ENCODE measurements around the gene KLK4. TPM values are rescaled to one million over a fixed set of nuclear protein-coding genes. Genes with fewer than 3 reads are reported as not detected.

KLK4 gene
- total RNA-seq, 6 experiments from 2014 or later = not detected

DNA sequence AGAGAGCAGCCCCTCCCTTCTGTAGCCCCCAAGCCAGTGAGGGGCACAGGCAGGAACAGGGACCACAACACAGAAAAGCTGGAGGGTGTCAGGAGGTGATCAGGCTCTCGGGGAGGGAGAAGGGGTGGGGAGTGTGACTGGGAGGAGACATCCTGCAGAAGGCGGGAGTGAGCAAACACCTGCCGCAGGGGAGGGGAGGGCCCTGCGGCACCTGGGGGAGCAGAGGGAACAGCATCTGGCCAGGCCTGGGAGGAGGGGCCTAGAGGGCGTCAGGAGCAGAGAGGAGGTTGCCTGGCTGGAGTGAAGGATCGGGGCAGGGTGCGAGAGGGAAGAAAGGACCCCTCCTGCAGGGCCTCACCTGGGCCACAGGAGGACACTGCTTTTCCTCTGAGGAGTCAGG is 52.3 kb downstream of the KLK4 start:
- Mint-ChIP-seq H3K36me3 (ENCODE audit: low read depth) (no peaks in the 10 kb centered on the region; the same call in 1 of the 2 replicates), H3K9me3 (peaks cover 14% of the 10 kb centered on the region; the same call in 1 of the 2 replicates), H3K4me3 (no peak overlapping the region), H3K27me3 (ENCODE audit: insufficient read depth) (peaks cover 8% of the 10 kb centered on the region), H3K4me1 (ENCODE audit: low read depth) (no peaks in the 10 kb centered on the region), H3K27ac (no peak overlapping the region)
- no peak for DNase-seq
- TF ChIP-seq, protein P1, sequence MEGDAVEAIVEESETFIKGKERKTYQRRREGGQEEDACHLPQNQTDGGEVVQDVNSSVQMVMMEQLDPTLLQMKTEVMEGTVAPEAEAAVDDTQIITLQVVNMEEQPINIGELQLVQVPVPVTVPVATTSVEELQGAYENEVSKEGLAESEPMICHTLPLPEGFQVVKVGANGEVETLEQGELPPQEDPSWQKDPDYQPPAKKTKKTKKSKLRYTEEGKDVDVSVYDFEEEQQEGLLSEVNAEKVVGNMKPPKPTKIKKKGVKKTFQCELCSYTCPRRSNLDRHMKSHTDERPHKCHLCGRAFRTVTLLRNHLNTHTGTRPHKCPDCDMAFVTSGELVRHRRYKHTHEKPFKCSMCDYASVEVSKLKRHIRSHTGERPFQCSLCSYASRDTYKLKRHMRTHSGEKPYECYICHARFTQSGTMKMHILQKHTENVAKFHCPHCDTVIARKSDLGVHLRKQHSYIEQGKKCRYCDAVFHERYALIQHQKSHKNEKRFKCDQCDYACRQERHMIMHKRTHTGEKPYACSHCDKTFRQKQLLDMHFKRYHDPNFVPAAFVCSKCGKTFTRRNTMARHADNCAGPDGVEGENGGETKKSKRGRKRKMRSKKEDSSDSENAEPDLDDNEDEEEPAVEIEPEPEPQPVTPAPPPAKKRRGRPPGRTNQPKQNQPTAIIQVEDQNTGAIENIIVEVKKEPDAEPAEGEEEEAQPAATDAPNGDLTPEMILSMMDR (IDR thresholded peaks at IDR 0.05) = no peak

DNA sequence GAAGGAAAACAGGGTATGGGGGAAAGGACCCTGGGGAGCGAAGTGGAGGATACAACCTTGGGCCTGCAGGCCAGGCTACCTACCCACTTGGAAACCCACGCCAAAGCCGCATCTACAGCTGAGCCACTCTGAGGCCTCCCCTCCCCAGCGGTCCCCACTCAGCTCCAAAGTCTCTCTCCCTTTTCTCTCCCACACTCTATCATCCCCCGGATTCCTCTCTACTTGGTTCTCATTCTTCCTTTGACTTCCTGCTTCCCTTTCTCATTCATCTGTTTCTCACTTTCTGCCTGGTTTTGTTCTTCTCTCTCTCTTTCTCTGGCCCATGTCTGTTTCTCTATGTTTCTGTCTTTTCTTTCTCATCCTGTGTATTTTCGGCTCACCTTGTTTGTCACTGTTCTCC is 53.8 kb downstream of the KLK4 start:
- no peaks in the 10 kb centered on the region; the same call in 1 of the 2 replicates for H3K36me3 Mint-ChIP-seq (ENCODE audit: low read depth)
- H3K4me1 Mint-ChIP-seq (ENCODE audit: low read depth) = no peaks in the 10 kb centered on the region
- DNase-seq = no peak
- no peak overlapping the region for H3K4me3 Mint-ChIP-seq
- H3K27ac Mint-ChIP-seq = no peak overlapping the region
- peaks cover 18% of the 10 kb centered on the region; the same call in 1 of the 2 replicates for H3K9me3 Mint-ChIP-seq
- TF ChIP-seq, protein P1 (IDR thresholded peaks at IDR 0.05) = no peak
- peaks cover 10% of the 10 kb centered on the region for H3K27me3 Mint-ChIP-seq (ENCODE audit: insufficient read depth)

Other genes with a start within 250 kb of the KLK4 start
- 10 to 100 TPM in 4 of 6 experiments, 1 to 10 TPM in 2; 5.4 to 16.7 (median 14.7) TPM for gene SHANK1, start 191.6 kb downstream of the KLK4 start, total RNA-seq (2021; fragmentation: NEBNext Ultra II Directional; extraction: Animal tissue kit (Norgen Biotek cat#: 25700))
- gene CLEC11A, start 188.0 kb downstream of the KLK4 start, total RNA-seq (2021; fragmentation: NEBNext Ultra II Directional; extraction: Animal tissue kit (Norgen Biotek cat#: 25700)) = 100 to 1,000 TPM; 140 to 182 (median 164) TPM
- gene GPR32, start 140.9 kb downstream of the KLK4 start, total RNA-seq (2021; fragmentation: NEBNext Ultra II Directional; extraction: Animal tissue kit (Norgen Biotek cat#: 25700)) = not detected
- gene ACP4, start 121.0 kb downstream of the KLK4 start, total RNA-seq (2021; fragmentation: NEBNext Ultra II Directional; extraction: Animal tissue kit (Norgen Biotek cat#: 25700)) = not detected
- not detected for gene KLK1, start 87.6 kb downstream of the KLK4 start, total RNA-seq (2021; fragmentation: NEBNext Ultra II Directional; extraction: Animal tissue kit (Norgen Biotek cat#: 25700))
- not detected for gene KLK15, start 77.8 kb downstream of the KLK4 start, total RNA-seq (2021; fragmentation: NEBNext Ultra II Directional; extraction: Animal tissue kit (Norgen Biotek cat#: 25700))
- not detected for gene KLK3, start 56.5 kb downstream of the KLK4 start, total RNA-seq (2021; fragmentation: NEBNext Ultra II Directional; extraction: Animal tissue kit (Norgen Biotek cat#: 25700))
- not detected for gene KLK2, start 38.0 kb downstream of the KLK4 start, total RNA-seq (2021; fragmentation: NEBNext Ultra II Directional; extraction: Animal tissue kit (Norgen Biotek cat#: 25700))
- not detected for gene KLK5, start 41.6 kb upstream of the KLK4 start, total RNA-seq (2021; fragmentation: NEBNext Ultra II Directional; extraction: Animal tissue kit (Norgen Biotek cat#: 25700))
- gene KLK6, start 58.2 kb upstream of the KLK4 start, total RNA-seq (2021; fragmentation: NEBNext Ultra II Directional; extraction: Animal tissue kit (Norgen Biotek cat#: 25700)) = not detected
- gene KLK7, start 72.5 kb upstream of the KLK4 start, total RNA-seq (2021; fragmentation: NEBNext Ultra II Directional; extraction: Animal tissue kit (Norgen Biotek cat#: 25700)) = not detected
- not detected for gene KLK8, start 90.2 kb upstream of the KLK4 start, total RNA-seq (2021; fragmentation: NEBNext Ultra II Directional; extraction: Animal tissue kit (Norgen Biotek cat#: 25700))
- not detected for gene KLK10, start 108.3 kb upstream of the KLK4 start, total RNA-seq (2021; fragmentation: NEBNext Ultra II Directional; extraction: Animal tissue kit (Norgen Biotek cat#: 25700))
- gene KLK11, start 115.2 kb upstream of the KLK4 start, total RNA-seq (2021; fragmentation: NEBNext Ultra II Directional; extraction: Animal tissue kit (Norgen Biotek cat#: 25700)) = not detected
- not detected for gene KLK12, start 123.6 kb upstream of the KLK4 start, total RNA-seq (2021; fragmentation: NEBNext Ultra II Directional; extraction: Animal tissue kit (Norgen Biotek cat#: 25700))
- gene KLK13, start 153.7 kb upstream of the KLK4 start, total RNA-seq (2021; fragmentation: NEBNext Ultra II Directional; extraction: Animal tissue kit (Norgen Biotek cat#: 25700)) = not detected
- under 1 TPM in 1 of 6 experiments, not detected in 5; 0.23 TPM for gene KLK14, start 171.5 kb upstream of the KLK4 start, total RNA-seq (2021; fragmentation: NEBNext Ultra II Directional; extraction: Animal tissue kit (Norgen Biotek cat#: 25700))
- 1 to 10 TPM; 5.0 to 8.9 (median 5.9) TPM for gene CTU1, start 197.0 kb upstream of the KLK4 start, total RNA-seq (2021; fragmentation: NEBNext Ultra II Directional; extraction: Animal tissue kit (Norgen Biotek cat#: 25700))
- gene SIGLEC9, start 213.5 kb upstream of the KLK4 start, total RNA-seq (2021; fragmentation: NEBNext Ultra II Directional; extraction: Animal tissue kit (Norgen Biotek cat#: 25700)) = not detected
- gene SIGLEC7, start 230.9 kb upstream of the KLK4 start, total RNA-seq (2021; fragmentation: NEBNext Ultra II Directional; extraction: Animal tissue kit (Norgen Biotek cat#: 25700)) = not detected